ENCODE data around the gene ANKS4B.
"Not testable (repeated sequence)": the region's sequence is repeated elsewhere in the genome, so short reads cannot be mapped to it uniquely, and the experiment has no call there.

ANKS4B gene

DNA sequence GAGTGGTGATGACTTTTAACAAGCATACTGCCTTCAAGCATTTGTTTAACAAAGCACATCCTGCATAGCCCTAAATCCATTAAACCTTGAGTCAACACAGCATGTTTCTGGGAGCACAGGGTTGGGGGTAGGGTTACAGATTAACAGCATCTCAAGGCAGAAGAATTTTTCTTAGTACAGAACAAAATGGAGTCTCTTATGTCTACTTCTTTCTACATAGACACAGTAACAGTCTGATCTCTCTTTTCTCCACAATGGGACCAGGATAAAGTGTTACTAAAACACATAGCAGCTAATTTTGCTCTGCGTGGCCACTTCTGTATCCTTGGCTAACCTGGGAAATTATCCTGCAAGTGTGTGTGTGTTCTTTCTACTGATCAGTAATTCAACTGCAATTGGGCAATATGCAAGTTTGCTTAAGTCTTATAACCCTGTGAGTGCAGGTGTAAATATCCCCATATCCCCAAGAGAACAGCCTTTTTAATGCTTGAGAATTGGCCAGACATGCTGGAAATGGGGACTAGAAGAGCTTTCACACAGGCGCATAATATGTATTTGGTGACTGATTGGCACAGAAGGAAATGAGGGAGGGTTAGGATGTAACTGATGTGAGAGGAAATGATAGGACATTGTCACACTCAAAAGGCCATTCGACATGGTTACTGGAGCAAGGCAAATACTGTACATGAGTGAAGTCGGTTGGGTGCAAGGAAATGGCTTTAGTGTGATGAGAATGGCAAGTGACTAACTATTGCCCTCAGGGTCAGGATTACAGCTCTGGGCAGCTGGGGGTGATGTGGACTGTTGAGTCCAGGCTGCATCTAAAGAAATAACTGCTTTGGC is 10.8 kb upstream of the ANKS4B start:
- DNase-seq, result no peak

DNA sequence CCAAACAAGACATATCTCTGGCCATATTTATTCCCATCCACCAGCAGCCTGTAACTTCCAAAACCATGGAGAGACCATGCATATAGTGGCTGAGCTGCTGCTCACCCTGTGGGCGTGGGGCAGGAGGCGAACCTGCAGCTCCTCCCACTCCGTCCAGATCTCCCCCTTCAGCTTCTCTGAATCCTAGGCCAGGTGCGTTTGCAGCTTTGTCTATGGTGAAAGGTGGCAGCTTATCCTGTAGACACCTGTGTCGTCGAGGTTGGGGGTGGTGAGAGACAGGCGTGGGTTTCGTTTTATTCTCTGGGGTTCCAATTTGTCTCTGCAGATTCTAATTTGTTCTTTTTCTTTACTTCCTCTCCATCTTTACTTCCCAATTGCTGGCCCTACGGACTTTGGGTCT is 9.7 kb upstream of the ANKS4B start:
- no peak for DNase-seq

DNA sequence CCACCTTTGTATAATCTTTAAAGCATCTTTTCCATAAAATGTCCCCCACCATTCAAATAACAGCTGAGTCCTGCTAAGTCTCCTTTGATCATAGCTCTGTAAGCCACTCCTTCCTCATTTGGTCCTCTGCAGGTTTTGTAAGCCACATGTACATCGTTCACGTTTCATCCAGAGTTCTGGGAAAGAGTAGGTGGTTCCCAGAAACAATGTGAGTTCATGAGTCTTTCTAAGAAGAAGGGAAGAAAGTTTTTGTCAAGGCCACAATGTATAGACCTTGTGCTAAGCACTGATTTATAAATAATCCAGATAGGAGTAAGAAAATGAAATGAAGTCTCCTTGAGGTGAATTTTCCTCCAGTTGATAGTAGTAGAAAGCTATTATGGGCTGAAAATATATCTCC is 8.7 kb upstream of the ANKS4B start:
- no peak for DNase-seq

DNA sequence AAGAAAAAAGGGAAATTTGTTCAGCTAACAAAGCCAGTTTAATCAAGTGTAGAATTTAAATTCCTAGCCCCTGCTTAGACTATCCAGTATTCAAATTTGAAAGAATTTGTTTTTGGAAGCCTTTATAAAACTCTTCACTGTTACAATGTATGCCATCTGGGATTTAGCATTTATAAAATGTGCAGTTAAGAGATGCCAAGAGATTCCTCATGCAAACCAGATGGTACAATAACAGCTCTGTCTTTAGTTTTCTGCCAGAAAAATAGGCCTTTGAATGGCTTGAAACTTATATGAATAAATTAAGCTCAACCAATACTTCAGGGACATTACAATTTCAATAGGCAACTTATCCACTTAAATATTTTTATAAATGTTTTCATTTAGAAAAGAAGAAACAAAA is 6.8 kb upstream of the ANKS4B start:
- DNase-seq, result no peak

DNA sequence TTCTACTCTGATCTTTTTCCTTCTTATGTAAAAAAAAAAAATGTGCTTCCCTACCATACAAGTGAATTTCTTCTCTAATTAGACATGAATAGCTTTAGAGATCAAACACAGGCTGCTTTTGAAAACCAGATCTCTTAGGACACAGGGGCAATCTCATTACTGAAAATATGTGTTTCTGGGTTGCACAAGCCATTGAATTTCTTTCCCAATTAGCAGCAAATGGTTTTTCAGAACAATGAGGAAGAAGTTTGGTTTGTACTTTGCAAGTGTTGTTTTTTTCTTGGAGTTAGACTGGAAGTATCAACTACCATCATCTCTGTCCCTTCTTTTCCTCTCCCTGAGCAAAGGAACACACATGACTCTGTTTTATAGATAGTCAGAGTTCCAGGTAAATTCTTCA is 5.6 kb upstream of the ANKS4B start:
- no peak for DNase-seq

DNA sequence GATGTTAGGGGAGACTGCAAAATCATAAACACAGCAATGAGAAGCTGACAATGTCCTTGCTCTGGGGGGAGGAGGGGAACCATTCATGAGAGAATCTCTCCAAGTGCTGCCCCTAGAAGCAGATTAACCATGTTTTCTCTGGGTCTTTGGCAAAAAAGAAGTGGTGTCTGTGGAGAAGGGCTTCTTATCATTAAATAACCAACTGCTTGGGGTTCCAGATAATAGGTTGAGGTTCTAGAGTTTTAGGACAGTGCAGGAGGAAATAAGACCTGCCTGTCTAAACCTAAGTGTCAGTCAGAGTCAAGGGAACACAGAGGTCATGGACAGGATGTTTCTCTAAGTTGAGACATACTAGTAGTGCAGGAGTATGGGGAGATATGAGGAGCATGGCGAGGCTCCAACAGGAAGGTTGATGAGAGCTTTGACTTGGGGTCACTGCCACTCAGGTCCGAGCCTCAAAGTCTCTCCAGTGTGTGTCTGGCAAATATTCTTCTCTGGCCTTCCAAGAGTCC is 5.1 kb upstream of the ANKS4B start:
- no peak for DNase-seq

DNA sequence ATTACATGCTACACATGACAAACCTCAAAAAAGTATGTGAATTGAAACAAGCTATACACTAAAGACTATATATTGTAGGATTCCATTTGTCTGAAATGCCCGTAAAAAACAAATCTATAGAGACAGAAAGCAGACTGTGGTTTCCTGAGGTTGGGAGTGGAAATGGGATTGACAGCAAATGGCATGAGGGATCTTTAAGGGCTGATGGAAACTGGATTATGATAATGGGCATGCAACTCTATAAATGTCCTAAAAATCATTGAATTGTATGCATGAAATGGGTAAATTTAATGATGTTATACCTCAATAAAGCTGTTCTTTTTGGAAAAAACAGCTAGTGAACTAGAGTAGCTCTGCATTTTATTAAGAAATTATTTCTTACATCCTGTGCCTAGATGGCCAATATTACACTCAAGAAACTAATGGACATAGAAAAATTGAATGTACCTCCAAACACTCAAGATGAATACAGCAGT is 416 bp upstream of the ANKS4B start:
- DNase-seq, result no peak

DNA sequence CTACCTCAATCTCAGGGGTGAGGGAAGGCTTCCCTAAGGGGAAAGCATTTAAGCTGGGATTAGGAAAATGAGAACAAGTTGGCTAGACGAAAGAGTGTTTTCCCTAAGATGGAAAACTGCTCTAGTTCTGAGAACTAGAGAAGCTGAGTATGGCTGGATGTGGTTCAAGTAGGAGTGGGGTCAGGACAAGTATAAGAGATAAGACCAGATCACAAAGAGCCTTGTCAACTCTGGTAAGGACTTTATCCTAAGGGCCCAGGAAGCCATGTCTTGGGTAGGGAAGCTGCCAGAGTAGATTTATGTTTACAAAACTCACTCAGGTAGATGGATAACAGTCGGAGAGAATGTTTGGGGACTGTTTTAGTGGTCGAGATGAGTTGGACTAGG is 1.7 kb downstream of the ANKS4B start:
- DNase-seq, result no peak

DNA sequence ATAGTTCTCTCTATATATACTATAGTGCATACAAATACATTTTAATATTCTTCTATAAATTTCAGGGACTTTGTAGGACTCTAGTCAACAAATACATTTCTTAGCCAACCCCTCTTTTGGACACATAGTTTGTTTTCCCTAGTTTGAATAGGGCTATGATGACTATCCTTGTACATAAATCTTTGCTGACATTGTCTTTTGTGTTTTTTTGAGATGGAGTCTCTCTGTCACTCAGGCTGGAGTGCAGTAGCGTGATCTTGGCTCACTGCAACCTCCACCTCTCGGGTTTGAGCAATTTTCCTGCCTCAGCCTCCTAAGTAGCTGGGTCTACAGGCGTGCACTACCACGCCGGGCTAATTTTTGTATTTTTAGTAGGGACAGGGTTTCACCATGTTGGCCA is 3.3 kb downstream of the ANKS4B start:
- no peak for DNase-seq

DNA sequence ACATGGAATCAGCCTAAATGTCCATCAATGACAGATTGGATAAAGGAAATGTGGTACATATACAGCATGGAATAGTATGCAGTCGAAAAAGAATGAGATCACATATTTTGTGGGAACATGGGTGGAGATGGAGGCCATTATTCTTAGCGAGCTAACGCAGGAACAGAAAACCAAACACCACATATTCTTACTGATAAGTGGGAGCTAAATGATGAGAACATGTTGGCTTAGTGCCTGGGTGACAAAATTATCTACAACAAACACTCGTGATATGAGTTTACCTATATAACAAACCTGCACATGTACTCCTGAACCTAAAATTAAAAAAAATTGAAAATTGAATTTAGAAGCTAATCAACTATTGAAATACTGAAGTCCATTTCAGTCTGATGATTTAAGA is 6.1 kb downstream of the ANKS4B start:
- DNase-seq, result no peak

DNA sequence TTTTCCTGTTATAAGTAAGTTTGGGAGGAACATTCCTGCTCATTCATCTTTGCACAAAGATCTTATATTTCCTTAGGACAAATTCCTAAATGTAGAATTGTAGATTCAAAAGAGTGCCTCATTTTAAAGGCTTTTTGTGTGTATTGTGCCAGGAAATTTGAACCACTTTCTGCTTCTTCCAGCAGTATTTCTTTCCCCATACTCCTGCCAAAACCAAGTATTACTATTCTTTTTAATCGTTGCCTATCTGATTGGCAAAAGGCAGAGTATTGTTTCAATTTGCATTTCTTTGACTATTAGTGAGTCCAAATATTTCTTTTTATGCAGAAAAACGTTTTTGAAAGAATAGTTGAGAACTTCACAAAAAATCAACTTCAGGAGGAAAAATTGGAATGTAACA is 9.3 kb downstream of the ANKS4B start:
- no peak for DNase-seq

DNA sequence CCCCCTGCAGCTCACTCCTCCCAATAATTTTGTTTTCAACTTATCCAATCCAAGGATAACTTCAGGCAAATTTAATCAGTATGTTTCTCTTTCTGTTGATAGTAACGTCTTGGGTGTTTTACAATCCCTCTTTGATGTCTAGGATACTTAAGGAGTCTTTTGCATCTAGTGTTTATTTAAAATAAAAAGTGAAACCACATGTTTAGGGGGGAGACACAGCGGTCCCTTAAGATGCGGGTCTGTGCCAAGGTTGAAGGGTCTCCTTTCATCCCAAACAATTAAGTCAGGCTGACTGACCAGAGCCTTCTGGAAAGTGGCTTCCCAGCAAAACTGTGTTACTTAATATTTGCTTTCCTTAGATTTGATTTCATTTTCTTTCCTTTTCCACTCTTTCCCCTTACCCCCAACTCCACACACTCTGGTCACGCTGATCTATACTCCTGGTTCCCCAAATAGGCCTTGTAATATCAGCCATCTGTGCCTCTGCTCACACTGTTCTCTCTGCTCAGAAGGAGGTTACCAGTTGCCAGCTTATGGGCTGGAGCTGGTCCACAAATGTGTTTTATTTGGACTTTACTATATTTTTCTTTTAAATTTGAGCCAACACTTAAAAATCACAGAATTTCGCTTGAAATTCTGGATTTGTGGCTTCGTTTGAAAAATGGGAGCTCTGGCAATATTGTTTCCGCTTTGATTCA is 11.2 kb downstream of the ANKS4B start:
- DNase-seq, result no peak

DNA sequence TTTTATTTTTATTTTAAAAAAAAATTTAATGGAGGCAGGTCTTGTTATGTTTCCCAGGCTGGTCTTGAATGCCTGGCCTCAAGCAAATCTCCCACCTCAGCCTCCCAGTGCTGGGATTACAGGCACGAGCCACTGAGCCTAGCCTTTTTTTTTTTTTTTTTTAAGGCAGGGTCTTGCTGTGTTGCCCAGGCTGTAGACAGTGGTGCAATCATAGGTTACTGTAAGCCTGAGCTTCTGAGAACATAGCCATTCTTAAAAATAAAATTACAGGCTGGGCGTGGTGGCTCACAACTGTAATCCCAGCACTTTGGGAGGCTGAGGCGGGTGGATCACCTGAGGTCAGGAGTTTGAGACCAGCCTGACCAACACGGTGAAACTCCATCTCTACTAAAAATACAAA is 14.7 kb downstream of the ANKS4B start:
- not testable (repeated sequence) for DNase-seq

DNA sequence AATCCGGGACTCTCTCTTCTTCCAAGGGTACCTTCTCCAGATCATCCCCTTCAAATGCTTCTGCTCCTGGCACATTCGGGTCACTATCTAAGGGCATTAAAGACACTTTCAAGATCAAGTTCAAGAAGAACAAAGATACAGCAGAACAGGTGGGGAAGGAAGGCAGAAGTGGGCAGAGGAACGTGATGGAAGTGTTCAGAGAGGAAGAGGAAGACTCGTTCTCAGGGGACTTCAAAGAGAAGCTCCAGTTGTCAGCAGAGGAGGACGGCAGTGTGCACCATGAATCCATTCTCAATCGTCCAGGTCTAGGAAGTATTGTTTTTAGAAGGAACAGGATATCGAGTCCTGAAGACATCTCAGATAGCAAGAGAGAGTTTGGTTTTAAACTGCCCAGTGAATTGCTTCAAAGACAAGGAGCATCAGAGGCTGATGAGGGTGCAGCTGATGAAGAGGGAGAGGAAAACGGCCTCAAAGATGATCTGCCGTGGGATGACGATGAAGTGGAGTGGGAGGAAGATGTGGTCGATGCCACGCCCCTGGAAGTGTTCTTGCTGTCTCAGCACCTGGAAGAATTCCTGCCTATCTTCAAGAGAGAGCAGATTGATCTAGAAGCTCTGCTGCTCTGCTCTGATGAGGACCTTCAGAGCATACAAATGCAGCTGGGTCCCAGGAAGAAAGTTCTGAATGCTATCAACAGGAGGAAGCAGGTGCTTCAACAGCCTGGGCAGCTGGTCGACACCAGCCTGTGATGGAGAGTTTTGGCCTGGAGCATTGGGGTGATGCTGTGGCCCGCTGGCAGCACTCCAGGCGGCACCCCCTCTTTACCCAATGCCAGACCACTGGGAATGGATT is 16.8 kb downstream of the ANKS4B start:
- DNase-seq, result no peak

DNA sequence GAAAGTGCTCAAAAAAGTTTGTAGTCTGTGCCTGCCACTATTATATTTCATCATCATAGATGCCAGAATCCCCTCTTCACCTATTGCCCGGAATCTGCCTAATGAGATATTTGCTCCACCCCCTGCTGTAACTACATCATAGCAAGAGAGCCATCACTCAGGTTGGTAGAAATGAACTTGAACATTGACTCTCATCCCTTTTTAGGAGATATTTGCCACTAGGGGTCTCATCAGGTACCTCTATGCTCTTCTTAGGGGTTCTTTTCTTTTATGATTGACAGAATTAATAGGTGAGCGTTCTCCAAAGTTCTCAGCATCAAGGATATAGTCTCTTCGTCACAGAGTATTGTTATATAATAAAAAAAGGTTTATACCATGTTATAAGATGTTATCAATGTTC is 20.0 kb downstream of the ANKS4B start:
- no peak for DNase-seq

DNA sequence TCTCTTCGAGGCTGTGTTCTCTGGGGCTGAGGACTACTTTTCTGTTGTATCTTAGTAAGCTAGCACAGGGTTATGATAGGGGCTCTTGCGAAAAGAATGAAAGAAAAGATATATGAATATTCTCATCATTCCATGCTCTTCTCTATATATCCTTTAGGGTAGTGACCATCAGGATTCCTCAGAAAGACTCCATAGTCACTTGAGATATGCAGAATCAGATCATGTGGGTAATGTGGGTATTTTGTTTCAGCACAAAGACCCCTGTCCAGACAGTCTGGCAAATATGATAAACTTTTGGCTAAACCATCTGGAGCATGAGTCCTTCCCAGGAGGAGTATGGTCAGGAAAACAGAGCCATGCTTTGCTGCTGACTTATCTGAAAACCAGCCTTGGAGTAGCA is 23.1 kb downstream of the ANKS4B start:
- DNase-seq, result no peak

DNA sequence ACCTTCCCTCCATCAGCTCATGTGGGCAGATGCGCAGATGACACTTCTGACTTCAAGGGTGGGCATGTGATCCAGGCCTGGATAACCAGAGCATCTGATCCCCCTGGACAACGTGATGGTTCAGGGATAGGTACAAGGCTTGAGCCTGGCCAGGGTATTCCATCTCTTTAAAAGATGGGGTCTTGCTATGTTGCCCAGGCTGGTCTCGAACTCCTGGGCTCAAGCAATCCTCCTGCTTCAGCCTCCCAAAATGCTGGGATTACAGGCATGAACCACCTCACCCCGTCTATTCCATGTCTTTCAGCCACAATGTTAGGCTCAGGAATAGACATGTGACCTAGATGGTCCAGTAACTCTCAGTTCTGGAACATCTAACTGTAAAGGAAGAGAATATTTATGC is 23.8 kb downstream of the ANKS4B start:
- no peak for DNase-seq

DNA sequence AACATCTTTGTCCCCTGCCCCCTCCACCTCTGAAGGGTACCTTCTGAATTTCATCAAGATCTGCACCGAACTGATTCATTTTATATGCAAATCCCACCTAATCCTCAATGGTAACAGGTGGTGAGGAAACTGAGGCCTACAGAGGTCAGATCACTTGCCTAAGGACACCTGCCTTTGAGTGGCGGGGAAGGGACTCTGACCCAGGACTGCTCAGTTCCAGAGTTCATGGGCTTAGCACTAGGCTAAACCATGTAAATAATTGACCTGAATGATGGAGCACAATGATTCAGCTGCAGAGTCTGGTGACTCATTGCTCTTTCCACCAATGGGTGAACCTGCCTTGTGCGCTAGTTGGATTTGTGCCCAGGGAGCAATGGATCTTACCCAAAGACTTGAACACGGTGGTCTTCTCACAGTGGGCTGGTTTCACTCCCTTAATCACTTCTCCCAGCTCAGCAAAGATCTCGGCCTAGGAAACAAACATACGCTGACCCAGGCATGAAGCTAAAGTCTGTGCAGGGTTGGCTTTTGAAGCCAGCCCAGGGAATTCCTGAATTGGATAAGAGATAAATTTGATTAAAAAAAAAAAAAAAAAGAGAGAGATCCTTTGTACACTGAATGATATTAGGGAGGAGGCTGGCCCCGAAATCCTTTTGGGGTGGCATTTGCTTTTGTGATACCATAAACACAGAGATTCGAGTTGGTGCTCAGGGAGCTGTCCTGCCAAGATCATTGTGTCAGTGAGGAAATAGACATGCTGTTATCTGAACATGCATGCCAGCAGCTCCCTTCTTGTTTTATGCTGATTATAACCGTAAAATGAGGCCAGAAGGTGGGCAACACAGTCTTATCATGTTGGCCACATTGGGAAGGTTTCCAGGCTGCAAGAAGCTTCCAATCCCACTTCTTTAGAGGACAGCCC is 27.6 kb downstream of the ANKS4B start:
- no peak for DNase-seq

DNA sequence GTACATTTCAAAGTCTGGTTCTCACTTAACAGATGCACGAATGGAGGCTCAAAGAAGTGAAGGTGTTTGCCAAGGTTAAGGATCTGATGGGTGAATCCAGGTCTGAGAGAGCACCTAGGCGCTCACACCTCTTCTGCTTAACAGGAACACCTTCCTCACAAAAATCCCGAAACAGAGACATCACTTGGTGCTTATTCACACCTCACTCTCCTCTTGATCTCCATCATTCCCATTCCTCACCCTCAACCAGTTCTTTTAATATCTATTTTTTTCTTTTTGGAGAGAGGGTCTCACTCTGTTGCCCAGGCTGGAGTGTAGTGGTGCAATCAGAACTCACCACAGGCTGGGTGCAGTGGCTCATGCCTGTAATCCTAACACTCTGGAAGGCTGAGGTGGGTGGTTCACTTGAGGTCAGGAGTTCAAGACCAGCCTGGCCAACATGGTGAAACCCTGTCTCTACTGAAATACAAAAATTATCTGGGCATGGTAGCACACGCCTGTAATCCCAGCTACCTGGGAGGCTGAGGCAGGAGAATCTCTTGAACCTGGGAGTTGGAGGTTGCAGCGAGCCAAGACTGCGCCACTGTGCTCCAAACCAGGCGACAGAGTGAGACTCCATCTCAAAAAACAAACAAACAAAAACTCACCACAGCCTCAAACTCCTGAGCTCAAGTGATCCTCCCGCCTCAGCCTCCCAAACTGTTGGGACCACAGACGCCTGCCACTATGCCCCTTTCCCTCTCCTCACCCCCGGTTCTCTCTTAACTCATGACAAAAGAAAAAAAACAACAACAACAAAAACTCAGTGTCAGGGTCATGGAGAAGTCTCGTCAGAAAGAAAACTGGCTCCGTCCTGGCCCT is 29.5 kb downstream of the ANKS4B start:
- no peak for DNase-seq

DNA sequence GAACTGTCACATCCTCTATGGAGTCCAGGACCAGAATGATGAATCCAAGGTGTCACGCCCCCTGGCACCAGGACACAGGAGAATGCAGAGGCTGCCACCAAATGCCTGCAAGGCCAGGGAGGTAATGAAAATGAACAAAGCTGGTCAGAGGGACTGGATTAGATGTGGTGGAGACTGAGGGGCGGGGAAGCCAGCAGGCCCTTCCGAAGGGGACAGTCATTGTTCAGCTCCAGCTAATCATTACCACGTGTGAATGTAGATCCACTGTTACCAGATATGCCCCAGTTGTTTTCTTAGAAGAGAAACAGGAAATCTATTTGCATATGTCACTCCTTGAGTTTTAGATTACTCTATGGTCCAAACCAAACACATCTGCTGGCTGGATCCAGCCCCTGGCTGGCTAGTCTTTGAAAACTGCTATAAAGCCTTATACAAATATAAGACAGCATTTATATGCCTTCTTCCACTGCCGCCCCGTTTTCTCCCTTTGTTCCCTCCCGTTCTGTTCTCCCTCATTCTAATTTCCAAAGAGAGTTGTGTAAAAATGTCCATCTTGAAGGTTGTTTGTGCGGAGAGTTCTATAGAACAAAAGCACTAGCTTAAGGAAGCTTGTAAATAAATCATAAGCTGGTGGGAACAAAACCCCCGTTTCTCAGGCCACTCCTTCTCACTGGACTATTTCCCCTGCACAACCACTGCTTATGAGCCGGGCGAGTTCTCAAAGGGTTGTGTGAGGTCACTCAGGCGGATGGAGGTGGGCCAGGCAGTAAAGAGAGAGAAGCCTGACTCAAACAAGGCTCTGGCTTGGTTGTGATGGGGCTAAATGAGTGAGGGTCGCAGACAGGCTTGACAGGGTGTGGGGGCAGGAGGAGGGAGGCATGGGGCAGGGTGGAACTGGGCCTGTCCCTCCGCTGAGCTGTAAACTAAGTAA is 30.4 kb downstream of the ANKS4B start:
- DNase-seq, result no peak
